ENCODE results near the gene FGD3.
A peak's percentile ranks its signal among the peaks of the same experiment; 100 is the strongest.

DNA sequence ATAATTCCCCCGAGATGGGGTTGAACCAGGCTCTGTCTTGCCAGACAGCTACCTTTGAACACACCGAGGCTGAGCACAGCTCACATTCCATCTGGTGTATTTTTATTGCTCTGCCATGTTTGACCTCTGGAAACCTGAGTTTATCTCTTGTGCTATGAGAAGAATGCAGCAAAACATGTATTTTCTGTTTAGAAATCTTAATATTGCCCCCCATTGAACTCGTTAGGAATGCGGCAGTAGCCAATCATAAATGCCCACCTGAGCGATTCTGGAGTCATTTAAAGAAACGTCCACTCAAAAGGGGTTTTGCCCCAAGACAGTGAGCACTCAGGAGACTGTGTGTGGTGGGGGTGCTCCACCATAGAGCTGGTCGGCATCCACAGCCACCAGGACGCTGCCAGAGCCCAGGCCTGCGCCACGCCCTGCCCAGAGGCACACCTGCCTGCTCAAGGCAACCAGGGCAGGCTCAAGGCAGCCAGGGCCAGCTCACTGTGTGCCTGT is 26.9 kb downstream of the FGD3 start:
- TF ChIP-seq, protein P1, sequence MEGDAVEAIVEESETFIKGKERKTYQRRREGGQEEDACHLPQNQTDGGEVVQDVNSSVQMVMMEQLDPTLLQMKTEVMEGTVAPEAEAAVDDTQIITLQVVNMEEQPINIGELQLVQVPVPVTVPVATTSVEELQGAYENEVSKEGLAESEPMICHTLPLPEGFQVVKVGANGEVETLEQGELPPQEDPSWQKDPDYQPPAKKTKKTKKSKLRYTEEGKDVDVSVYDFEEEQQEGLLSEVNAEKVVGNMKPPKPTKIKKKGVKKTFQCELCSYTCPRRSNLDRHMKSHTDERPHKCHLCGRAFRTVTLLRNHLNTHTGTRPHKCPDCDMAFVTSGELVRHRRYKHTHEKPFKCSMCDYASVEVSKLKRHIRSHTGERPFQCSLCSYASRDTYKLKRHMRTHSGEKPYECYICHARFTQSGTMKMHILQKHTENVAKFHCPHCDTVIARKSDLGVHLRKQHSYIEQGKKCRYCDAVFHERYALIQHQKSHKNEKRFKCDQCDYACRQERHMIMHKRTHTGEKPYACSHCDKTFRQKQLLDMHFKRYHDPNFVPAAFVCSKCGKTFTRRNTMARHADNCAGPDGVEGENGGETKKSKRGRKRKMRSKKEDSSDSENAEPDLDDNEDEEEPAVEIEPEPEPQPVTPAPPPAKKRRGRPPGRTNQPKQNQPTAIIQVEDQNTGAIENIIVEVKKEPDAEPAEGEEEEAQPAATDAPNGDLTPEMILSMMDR (IDR thresholded peaks at IDR 0.05 in 8 of 11, conservative IDR thresholded peaks at IDR 0.05 in 3 of 11): no peak
- peak in 1 of 3 donors; percentile 45 for TF ChIP-seq POLR2AphosphoS5 (IDR thresholded peaks at IDR 0.05)

All from spleen (tissue), 7 donors.